ENCODE measurements around the gene SLC25A1. TPM values are rescaled to one million over a fixed set of nuclear protein-coding genes. Genes with fewer than 3 reads are reported as not detected.

Gene SLC25A1
- total and polyA plus RNA-seq, 2 experiments from 2014 or later: 187 to 422 TPM

GRCh38 chr22:19225560-19225959 is 47.0 kb upstream of the SLC25A1 start:
- 93% methylated on average over 3 of the region's 3 CpGs for WGBS (ENCODE audit: low lambda C conversion rate, missing lambda C conversion rate)

GRCh38 chr22:19224985-19225384 is 46.4 kb upstream of the SLC25A1 start:
- H3K79me2 ChIP-seq: no peaks in the 10 kb centered on the region
- H3K27ac ChIP-seq: no peak overlapping the region
- no peak for DNase-seq (ENCODE audit: low spot score)
- no peaks in the 10 kb centered on the region for H3K36me3 ChIP-seq (replicated peaks; ENCODE audit: insufficient read depth, low read depth)
- no peaks in the 10 kb centered on the region for H3K4me1 ChIP-seq (ENCODE audit: insufficient read depth)
- H3K27me3 ChIP-seq: no peaks in the 10 kb centered on the region
- TF ChIP-seq CTCF (IDR thresholded peaks at IDR 0.05; ENCODE audit: poor library complexity) (no peak), EZH2 (IDR thresholded peaks at IDR 0.05; ENCODE audit: borderline replicate concordance) (no peak), EZH2phosphoT487 (IDR thresholded peaks at IDR 0.05; ENCODE audit: low read depth, severe bottlenecking, unreplicated experiment) (no peak)
- no peak overlapping the region for H2AFZ ChIP-seq
- no peaks in the 10 kb centered on the region for H3K9me2 ChIP-seq (replicated peaks; ENCODE audit: insufficient read depth)
- no peaks in the 10 kb centered on the region for H4K20me1 ChIP-seq (ENCODE audit: insufficient read depth, poor library complexity, severe bottlenecking)
- no peak overlapping the region for H3K4me2 ChIP-seq
- no peaks in the 10 kb centered on the region for H3K9me3 ChIP-seq (ENCODE audit: low read depth)
- H3K4me3 ChIP-seq: no peak overlapping the region
- 96% methylated on average over 7 of the region's 7 CpGs for WGBS (ENCODE audit: low lambda C conversion rate, missing lambda C conversion rate)

More at GRCh38 chr22:19225560-19225959, 47.0 kb upstream of the SLC25A1 start:
- no peak for TF ChIP-seq CTCF (IDR thresholded peaks at IDR 0.05; ENCODE audit: poor library complexity)
- no peak for TF ChIP-seq EZH2 (IDR thresholded peaks at IDR 0.05; ENCODE audit: borderline replicate concordance)
- TF ChIP-seq EZH2phosphoT487 (IDR thresholded peaks at IDR 0.05; ENCODE audit: low read depth, severe bottlenecking, unreplicated experiment): no peak
- Histone ChIP-seq H3K27ac (no peak overlapping the region), H3K36me3 (replicated peaks; ENCODE audit: insufficient read depth, low read depth) (no peaks in the 10 kb centered on the region), H4K20me1 (ENCODE audit: insufficient read depth, poor library complexity, severe bottlenecking) (no peaks in the 10 kb centered on the region), H3K9me3 (ENCODE audit: low read depth) (no peaks in the 10 kb centered on the region), H3K4me2 (no peak overlapping the region), H3K79me2 (no peaks in the 10 kb centered on the region), H3K9me2 (replicated peaks; ENCODE audit: insufficient read depth) (no peaks in the 10 kb centered on the region), H2AFZ (no peak overlapping the region), H3K4me3 (no peak overlapping the region), H3K4me1 (ENCODE audit: insufficient read depth) (no peaks in the 10 kb centered on the region), H3K27me3 (no peaks in the 10 kb centered on the region)
- DNase-seq (ENCODE audit: low spot score): no peak

- Histone ChIP-seq H3K27me3 (no peaks in the 10 kb centered on the region), H4K20me1 (ENCODE audit: insufficient read depth, poor library complexity, severe bottlenecking) (no peaks in the 10 kb centered on the region), H3K27ac (no peak overlapping the region), H3K4me2 (no peak overlapping the region), H3K36me3 (replicated peaks; ENCODE audit: insufficient read depth, low read depth) (no peaks in the 10 kb centered on the region), H3K4me1 (ENCODE audit: insufficient read depth) (no peaks in the 10 kb centered on the region), H3K9me2 (replicated peaks; ENCODE audit: insufficient read depth) (no peaks in the 10 kb centered on the region), H3K9me3 (ENCODE audit: low read depth) (no peaks in the 10 kb centered on the region), H3K4me3 (no peak overlapping the region), H2AFZ (no peak overlapping the region), H3K79me2 (no peaks in the 10 kb centered on the region)
- WGBS (ENCODE audit: low lambda C conversion rate, missing lambda C conversion rate): 93% methylated on average over 5 of the region's 5 CpGs
- TF ChIP-seq CTCF (IDR thresholded peaks at IDR 0.05; ENCODE audit: poor library complexity): no peak
- no peak for TF ChIP-seq EZH2 (IDR thresholded peaks at IDR 0.05; ENCODE audit: borderline replicate concordance)
- no peak for TF ChIP-seq EZH2phosphoT487 (IDR thresholded peaks at IDR 0.05; ENCODE audit: low read depth, severe bottlenecking, unreplicated experiment)
- no peak for DNase-seq (ENCODE audit: low spot score)
Measured at GRCh38 chr22:19224557-19224956, 46.0 kb upstream of the SLC25A1 start.

GRCh38 chr22:19223617-19224016 is 45.1 kb upstream of the SLC25A1 start:
- no peak overlapping the region for H3K27ac ChIP-seq
- no peaks in the 10 kb centered on the region for H3K9me2 ChIP-seq (replicated peaks; ENCODE audit: insufficient read depth)
- no peaks in the 10 kb centered on the region for H3K9me3 ChIP-seq (ENCODE audit: low read depth)
- no peak overlapping the region for H2AFZ ChIP-seq
- H3K27me3 ChIP-seq: no peaks in the 10 kb centered on the region
- no peaks in the 10 kb centered on the region for H3K36me3 ChIP-seq (replicated peaks; ENCODE audit: insufficient read depth, low read depth)
- H3K4me1 ChIP-seq (ENCODE audit: insufficient read depth): no peaks in the 10 kb centered on the region
- DNase-seq (ENCODE audit: low spot score): no peak
- H3K4me2 ChIP-seq: no peak overlapping the region
- H4K20me1 ChIP-seq (ENCODE audit: insufficient read depth, poor library complexity, severe bottlenecking): no peaks in the 10 kb centered on the region
- no peaks in the 10 kb centered on the region for H3K79me2 ChIP-seq
- H3K4me3 ChIP-seq: no peak overlapping the region
- WGBS (ENCODE audit: low lambda C conversion rate, missing lambda C conversion rate): 84% methylated on average over 6 of the region's 6 CpGs
- TF ChIP-seq EZH2 (IDR thresholded peaks at IDR 0.05; ENCODE audit: borderline replicate concordance) (no peak), EZH2phosphoT487 (IDR thresholded peaks at IDR 0.05; ENCODE audit: low read depth, severe bottlenecking, unreplicated experiment) (no peak), CTCF (IDR thresholded peaks at IDR 0.05; ENCODE audit: poor library complexity) (no peak)
